H1 (cell line): Measurements from ENCODE around the gene FABP6. TPM values are rescaled to one million over a fixed set of nuclear protein-coding genes. Genes with fewer than 3 reads are reported as not detected.

Source experiments
- CTCF ChIA-PET: fragments of 300-600 bp; sonication (Branson Sonifier 250); formaldehyde crosslinking; loops from one replicate; lab custom pipeline; 2021; ENCODE audit not compliant: partially characterized antibody; lab: Charles Lee
- POLR2A ChIA-PET: fragments of 300-600 bp; sonication (Branson Sonifier 250); formaldehyde crosslinking; loops from one replicate; lab custom pipeline; 2021; ENCODE audit warnings: inconsistent platforms; ENCODE audit not compliant: partially characterized antibody; lab: Charles Lee
- DNase-seq, 2 experiments: peaks; one replicate each; pipeline versions ENCODE4 v3.0.0 to v3.0.0-alpha.2; 2010 to 2022; ENCODE audit warnings: low spot score in 2 of 2, low read depth in 1 of 2, mixed read lengths in 1 of 2
- FAIRE-seq: peaks from 2 replicates; lab custom pipeline; 2011; peaks lifted over from hg19 to GRCh38; lab: Jason Lieb, UNC
- H2AFZ ChIP-seq: 2 replicates; pipeline ENCODE4 v1.8.1; 2012; ENCODE audit warnings: low read length, inconsistent platforms
- H2AK5ac ChIP-seq: 2 replicates; pipeline ENCODE4 v1.6.1; 2013; ENCODE audit warnings: low read depth, low read length
- H2BK120ac ChIP-seq: replicated peaks from 2 replicates; pipeline ENCODE3; 2013; ENCODE audit warnings: low read depth, low read length, inconsistent platforms
- H2BK12ac ChIP-seq: 2 replicates; pipeline ENCODE4 v1.6.1; 2013; ENCODE audit warnings: low read depth, low read length
- H2BK15ac ChIP-seq: 2 replicates; pipeline ENCODE4 v1.6.1; 2013; ENCODE audit warnings: low read length
- H2BK20ac ChIP-seq: 2 replicates; pipeline ENCODE4 v1.6.1; 2013; ENCODE audit warnings: low read length
- H2BK5ac ChIP-seq: 2 replicates; pipeline ENCODE4 v1.6.1; 2013; ENCODE audit warnings: low read depth, low read length
- H3K14ac ChIP-seq: 2 replicates; pipeline ENCODE4 v1.6.1; 2013; ENCODE audit warnings: inconsistent platforms; ENCODE audit not compliant: insufficient read length
- H3K18ac ChIP-seq: 2 replicates; pipeline ENCODE4 v1.6.1; 2013; ENCODE audit warnings: low read length; ENCODE audit errors: extremely low read depth
- H3K23ac ChIP-seq: 2 replicates; pipeline ENCODE4 v1.6.1; 2013; ENCODE audit warnings: inconsistent platforms; ENCODE audit not compliant: insufficient read length
- H3K23me2 ChIP-seq: 2 replicates; pipeline ENCODE4 v1.6.1; 2013; ENCODE audit warnings: low read depth, low read length
- H3K27ac ChIP-seq: 2 replicates; pipeline ENCODE4 v1.6.1; 2011; ENCODE audit warnings: low read depth, low read length, inconsistent platforms
- H3K27me3 ChIP-seq, 4 experiments: replicated peaks in 1 of 4; 1 replicate in 1 of 4; 2 replicates in 3 of 4; pipeline versions ENCODE4 v1.6.1 to v1.8.1; 2011 to 2013; ENCODE audit warnings: low read length in 3 of 4, mild to moderate bottlenecking in 3 of 4, inconsistent platforms in 2 of 4, mixed read lengths in 2 of 4, moderate library complexity in 1 of 4; ENCODE audit not compliant: control insufficient read depth in 3 of 4, insufficient read depth in 3 of 4; ENCODE audit errors: extremely low read depth in 1 of 4
- H3K36me3 ChIP-seq, 4 experiments: 2 replicates each; pipeline versions ENCODE4 v1.6.1 to v1.8.1; 2011 to 2013; ENCODE audit warnings: mild to moderate bottlenecking in 4 of 4, low read length in 3 of 4, moderate library complexity in 2 of 4, control low read depth in 1 of 4, inconsistent platforms in 1 of 4; ENCODE audit not compliant: insufficient read depth in 4 of 4, control insufficient read depth in 2 of 4
- H3K4ac ChIP-seq: replicated peaks from 2 replicates; pipeline ENCODE3; 2013; ENCODE audit warnings: low read length, low read depth, mixed read lengths, inconsistent platforms; ENCODE audit not compliant: insufficient read length
- H3K4me1 ChIP-seq, 4 experiments: replicated peaks in 1 of 4; 1 replicate in 1 of 4; 2 replicates in 3 of 4; pipeline versions ENCODE4 v1.6.1 to v1.8.1; 2011 to 2013; ENCODE audit warnings: low read length in 3 of 4, inconsistent platforms in 2 of 4, mixed read lengths in 1 of 4; ENCODE audit not compliant: insufficient read depth in 4 of 4, control insufficient read depth in 3 of 4
- H3K4me2 ChIP-seq, 2 experiments: 2 replicates each; pipeline versions ENCODE4 v1.6.1 to v1.8.1; 2011 to 2013; ENCODE audit warnings: low read depth in 2 of 2, low read length in 2 of 2, control low read depth in 1 of 2, inconsistent platforms in 1 of 2, mild to moderate bottlenecking in 1 of 2; ENCODE audit not compliant: insufficient read depth in 1 of 2
- H3K4me3 ChIP-seq, 4 experiments: fragments of 200-600, 300-600 bp in 1 of 4; sonication (generic), shearing (Covaris generic), sonication (Bioruptor Twin) in 1 of 4; 2 replicates each; pipeline versions ENCODE4 v1.5.1 to v1.8.1; 2011 to 2016; ENCODE audit warnings: low read length in 4 of 4, low read depth in 3 of 4, control low read depth in 2 of 4, inconsistent platforms in 2 of 4, mild to moderate bottlenecking in 2 of 4, mixed read lengths in 1 of 4, moderate library complexity in 1 of 4; ENCODE audit not compliant: insufficient read depth in 2 of 4; ENCODE audit errors: extremely low read depth in 1 of 4
- H3K56ac ChIP-seq: replicated peaks from 2 replicates; pipeline ENCODE3; 2013; ENCODE audit warnings: low read depth, mild to moderate bottlenecking, mixed read lengths, low read length, inconsistent platforms; ENCODE audit not compliant: insufficient read length
- H3K79me1 ChIP-seq: 2 replicates; pipeline ENCODE4 v1.6.1; 2013; ENCODE audit warnings: low read depth, low read length, control low read depth
- H3K79me2 ChIP-seq, 2 experiments: 2 replicates each; pipeline versions ENCODE4 v1.6.1 to v1.8.1; 2012 to 2013; ENCODE audit warnings: low read length in 2 of 2, mild to moderate bottlenecking in 2 of 2, inconsistent platforms in 1 of 2; ENCODE audit not compliant: insufficient read depth in 2 of 2, control insufficient read depth in 1 of 2
- H3K9ac ChIP-seq, 4 experiments: replicated peaks in 1 of 4; 1 replicate in 1 of 4; 2 replicates in 3 of 4; pipeline versions ENCODE4 v1.6.1 to v1.8.1; 2011 to 2013; ENCODE audit warnings: low read depth in 3 of 4, low read length in 3 of 4, control low read depth in 2 of 4, mild to moderate bottlenecking in 2 of 4, moderate library complexity in 2 of 4, inconsistent platforms in 1 of 4; ENCODE audit errors: extremely low read depth in 1 of 4
- H3K9me3 ChIP-seq, 2 experiments: 2 replicates each; pipeline versions ENCODE4 v1.6.1 to v1.8.1; 2012 to 2013; ENCODE audit warnings: mild to moderate bottlenecking in 2 of 2, moderate library complexity in 2 of 2, control low read depth in 1 of 2, inconsistent platforms in 1 of 2, low read depth in 1 of 2, low read length in 1 of 2, mixed read lengths in 1 of 2; ENCODE audit not compliant: insufficient read depth in 2 of 2
- H4K20me1 ChIP-seq, 2 experiments: replicated peaks in 1 of 2; 2 replicates each; pipeline versions ENCODE3 to v1.8.1; 2011 to 2013; ENCODE audit warnings: inconsistent platforms in 2 of 2, low read length in 2 of 2, mild to moderate bottlenecking in 1 of 2; ENCODE audit not compliant: insufficient read depth in 2 of 2, control insufficient read depth in 1 of 2
- H4K5ac ChIP-seq: 2 replicates; pipeline ENCODE4 v1.6.1; 2013; ENCODE audit warnings: low read length, low read depth, mixed read lengths, inconsistent platforms; ENCODE audit not compliant: insufficient read length
- H4K8ac ChIP-seq: 2 replicates; pipeline ENCODE4 v1.8.0; 2013; ENCODE audit warnings: mild to moderate bottlenecking, moderate library complexity, low read length, inconsistent platforms; ENCODE audit not compliant: insufficient read depth; ENCODE audit errors: extremely low read depth
- H4K91ac ChIP-seq: replicated peaks from 2 replicates; pipeline ENCODE3; 2013; ENCODE audit warnings: low read length, mixed read lengths, inconsistent platforms; ENCODE audit not compliant: insufficient read length
- BACH1 ChIP-seq: IDR thresholded peaks from 2 replicates; pipeline ENCODE4 v1.6.1; 2012; ENCODE audit warnings: low read length, improper control_type of control experiment
- CHD1 ChIP-seq: IDR thresholded peaks from 2 replicates; pipeline ENCODE4 v1.6.1; 2012; ENCODE audit warnings: low read depth, low read length, improper control_type of control experiment
- CREB1 ChIP-seq: IDR thresholded peaks from 2 replicates; pipeline ENCODE4 v1.6.1; 2012; ENCODE audit warnings: inconsistent platforms
- CTBP2 ChIP-seq: IDR thresholded peaks from 2 replicates; pipeline ENCODE4 v1.7.0; 2011; ENCODE audit warnings: borderline replicate concordance, mild to moderate bottlenecking, moderate library complexity, mixed read lengths, low read length; ENCODE audit not compliant: insufficient read depth, insufficient read length
- GABPA ChIP-seq: IDR thresholded peaks from 2 replicates; pipeline ENCODE4 v1.6.1; 2011; ENCODE audit warnings: mild to moderate bottlenecking, low read length, moderate library complexity, borderline replicate concordance; ENCODE audit not compliant: insufficient read depth
- NANOG ChIP-seq: IDR thresholded peaks from 2 replicates; pipeline ENCODE4 v1.6.1; 2011; ENCODE audit warnings: low read length, low read depth, mild to moderate bottlenecking, inconsistent platforms; ENCODE audit not compliant: insufficient read depth, poor library complexity, severe bottlenecking
- PHF8 ChIP-seq: fragments of 200-600 bp; sonication (generic); conservative IDR thresholded peaks from 2 replicates; pipeline ENCODE4 v1.7.1; 2012; ENCODE audit warnings: low read depth, mild to moderate bottlenecking, inconsistent platforms, low read length, moderate library complexity
- RXRA ChIP-seq: IDR thresholded peaks from 2 replicates; pipeline ENCODE4 v1.6.1; 2011; ENCODE audit warnings: low read depth, mild to moderate bottlenecking, low read length, moderate library complexity; ENCODE audit not compliant: insufficient read depth
- SRF ChIP-seq: IDR thresholded peaks from 2 replicates; pipeline ENCODE4 v1.6.1; 2011; ENCODE audit warnings: mild to moderate bottlenecking, low read depth, low read length, moderate library complexity
- YY1 ChIP-seq: IDR thresholded peaks from 2 replicates; pipeline ENCODE4 v1.6.1; 2011; ENCODE audit warnings: low read depth, mild to moderate bottlenecking, low read length
- WGBS, 2 experiments: shearing (Covaris generic) in 1 of 2; methylation state at CpG; one replicate each; pipeline versions ENCODE4 v1.1.6 to v1.1.7; 2013 to 2015; ENCODE audit warnings: low lambda C conversion rate in 2 of 2, mixed read lengths in 2 of 2, inconsistent platforms in 1 of 2, low coverage in 1 of 2, missing lambda C conversion rate in 1 of 2; ENCODE audit not compliant: insufficient replicate concordance in 2 of 2, insufficient coverage in 1 of 2, insufficient read length in 1 of 2; ENCODE audit errors: extremely low coverage in 1 of 2, missing lambda C conversion rate in 1 of 2; 5-methylcytosine and 5-hydroxymethylcytosine counted together
- polyA plus RNA-seq, 7 experiments: library from polyadenylated mRNA; depleted of rRNA in 3 of 7; stranded (reverse) in 5 of 7; unstranded in 2 of 7; fragments of >200 nt in 5 of 7; fragments of 200-250 nt in 2 of 7; gene quantifications; 1 replicate in 5 of 7; 2 replicates in 1 of 7; 4 replicates in 1 of 7; pipeline versions ENCODE4 v1.2.1 to v1.2.3, GENCODE V29; 2011 to 2013; ENCODE audit warnings: missing spikeins in 2 of 7, mixed read lengths in 2 of 7
- total RNA-seq: library from RNA; stranded (reverse); fragmentation: NEBNext Ultra II Directional; extraction: Animal tissue kit (Norgen Biotek cat#: 25700); gene quantifications from 2 replicates; pipeline ENCODE4 v1.2.1, GENCODE V29; 2021
- TF ChIP-seq, protein P1 (sequence below), 3 experiments: IDR thresholded peaks; 1 replicate in 2 of 3; 2 replicates in 1 of 3; pipeline versions ENCODE4 v1.5.1 to v1.6.1; 2011; ENCODE audit warnings: low read length in 3 of 3, mild to moderate bottlenecking in 3 of 3, inconsistent platforms in 2 of 3, low read depth in 1 of 3, moderate library complexity in 1 of 3; ENCODE audit not compliant: insufficient read depth in 1 of 3; ENCODE audit errors: control extremely low read depth in 1 of 3

FABP6 gene
- total and polyA plus RNA-seq, 2 of the 8 experiments (the other 6 are each of a cell fraction or from before 2014, with no cell fraction given), result 4.8 to 6.1 TPM

DNA sequence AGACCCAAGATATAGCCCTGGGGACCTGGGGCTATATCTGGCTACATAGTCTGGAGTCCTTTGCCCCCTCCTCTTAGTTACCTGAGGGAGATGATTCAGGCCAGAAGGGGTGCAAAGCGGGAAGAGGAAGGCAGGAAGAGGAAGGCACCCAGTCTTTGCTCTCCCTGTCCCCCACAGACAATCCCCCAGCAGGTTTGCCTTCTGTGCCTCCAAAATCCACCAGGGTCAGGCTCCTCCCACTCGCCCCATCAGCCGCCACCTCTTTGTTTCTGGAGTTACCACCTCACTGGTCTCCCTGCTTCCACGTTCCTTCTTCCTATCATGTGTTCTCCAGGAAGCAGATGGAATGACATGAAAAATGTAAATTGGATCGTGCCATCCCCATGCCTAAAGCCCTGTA lies 31.2 kb upstream of the FABP6 start:
- Histone ChIP-seq H2BK20ac (peak overlapping the region; percentile 98), H4K20me1 (no peaks in the 10 kb centered on the region), H2BK12ac (peak overlapping the region; percentile 87; the same call in 1 of the 2 replicates), H3K56ac (no peak overlapping the region), H3K9me3 (no peaks in the 10 kb centered on the region), H3K14ac (no peak overlapping the region), H3K79me1 (no peaks in the 10 kb centered on the region), H3K27me3 (no peaks in the 10 kb centered on the region), H4K91ac (peak overlapping the region; percentile 5), H3K9ac (no peak overlapping the region), H3K4me3 (no peak overlapping the region), H3K27ac (no peak overlapping the region), H3K4me1 (peaks cover 7 to 29% (median 17%) of the 10 kb centered on the region in 4 experiments), H2BK5ac (peak overlapping the region; percentile 5; the same call in 1 of the 2 replicates), H2BK15ac (peak overlapping the region; percentile 5; the same call in 1 of the 2 replicates), H3K18ac (peak overlapping the region; percentile 78; the same call in 1 of the 2 replicates), H3K4me2 (peak overlapping the region in 1 of 2 experiments; percentile 39; a peak in 2 of 4 replicates), H3K4ac (peak overlapping the region; percentile 11), H3K79me2 (no peaks in the 10 kb centered on the region), H3K36me3 (no peaks in the 10 kb centered on the region), H3K23me2 (peaks cover 3% of the 10 kb centered on the region; the same call in 1 of the 2 replicates), H2AFZ (0 out of 2 replicates have a peak overlapping the region, but pooled peaks have one; percentile 1), H4K5ac (no peak overlapping the region), H3K23ac (no peak overlapping the region), H2AK5ac (no peak overlapping the region; the same call in 1 of the 2 replicates), H2BK120ac (no peak overlapping the region), H4K8ac (no peak overlapping the region)
- 76% methylated on average over 5 of the region's 5 CpGs; no CpG with 5 or more reads in 1 of the 2 experiments for WGBS, 2 experiments
- POLR2A ChIA-PET, result interaction anchor here (0.7 to 5.5 kb wide), 12 partner anchors 11 to 173 kb away, joined by 3 to 55 read pairs (median 4); partner anchors contain the start of gene C1QTNF2
- FAIRE-seq (no peak), DNase-seq (no peak)
- CTCF ChIA-PET, result interaction anchor here (0.6 to 5.3 kb wide), 34 partner anchors 9 to 196 kb away, joined by 3 to 62 read pairs (median 6); no protein-coding TSS in a partner anchor
- TF ChIP-seq CHD1 (no peak), SRF (no peak), PHF8 (no peak), CREB1 (no peak), NANOG (no peak), RXRA (no peak), GABPA (no peak), CTBP2 (no peak), BACH1 (no peak), YY1 (no peak)
- TF ChIP-seq, protein P1, sequence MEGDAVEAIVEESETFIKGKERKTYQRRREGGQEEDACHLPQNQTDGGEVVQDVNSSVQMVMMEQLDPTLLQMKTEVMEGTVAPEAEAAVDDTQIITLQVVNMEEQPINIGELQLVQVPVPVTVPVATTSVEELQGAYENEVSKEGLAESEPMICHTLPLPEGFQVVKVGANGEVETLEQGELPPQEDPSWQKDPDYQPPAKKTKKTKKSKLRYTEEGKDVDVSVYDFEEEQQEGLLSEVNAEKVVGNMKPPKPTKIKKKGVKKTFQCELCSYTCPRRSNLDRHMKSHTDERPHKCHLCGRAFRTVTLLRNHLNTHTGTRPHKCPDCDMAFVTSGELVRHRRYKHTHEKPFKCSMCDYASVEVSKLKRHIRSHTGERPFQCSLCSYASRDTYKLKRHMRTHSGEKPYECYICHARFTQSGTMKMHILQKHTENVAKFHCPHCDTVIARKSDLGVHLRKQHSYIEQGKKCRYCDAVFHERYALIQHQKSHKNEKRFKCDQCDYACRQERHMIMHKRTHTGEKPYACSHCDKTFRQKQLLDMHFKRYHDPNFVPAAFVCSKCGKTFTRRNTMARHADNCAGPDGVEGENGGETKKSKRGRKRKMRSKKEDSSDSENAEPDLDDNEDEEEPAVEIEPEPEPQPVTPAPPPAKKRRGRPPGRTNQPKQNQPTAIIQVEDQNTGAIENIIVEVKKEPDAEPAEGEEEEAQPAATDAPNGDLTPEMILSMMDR (IDR thresholded peaks at IDR 0.05; ENCODE audit: control extremely low read depth in 1 of 3, insufficient read depth in 1 of 3, low read depth in 1 of 3, low read length in 3 of 3), result no peak
